K562 (cell line): ENCODE results near the gene CPE.

Source experiments
- EWSR1 ChIP-seq: fragments of 450-650 bp; IDR thresholded peaks from 2 replicates; pipeline ENCODE4 v1.6.1; 2018; ENCODE audit warnings: borderline replicate concordance, mild to moderate bottlenecking, low read depth, moderate library complexity; ENCODE audit not compliant: partially characterized antibody
- FOXK2 ChIP-seq, 2 experiments: fragments of 450-650 bp; IDR thresholded peaks in 1 of 2; conservative IDR thresholded peaks in 1 of 2; 2 replicates each; pipeline ENCODE4 v1.6.1; 2016; ENCODE audit warnings: low read depth in 2 of 2, mild to moderate bottlenecking in 1 of 2
- FOXM1 ChIP-seq, 2 experiments: fragments of 450-650 bp in 1 of 2; sonication (generic) in 1 of 2; formaldehyde crosslinking in 1 of 2; IDR thresholded peaks; 2 replicates each; pipeline versions ENCODE4 v1.6.1 to v1.9.0; 2017 to 2022; ENCODE audit warnings: low read depth in 2 of 2, mild to moderate bottlenecking in 2 of 2, missing genetic modification reagents in 1 of 2, moderate library complexity in 1 of 2
- GABPA ChIP-seq: fragments of 200-800 bp; sonication (Bioruptor generic); conservative IDR thresholded peaks from 2 replicates; pipeline ENCODE4 v1.6.1; 2016; ENCODE audit warnings: low read depth, missing genetic modification characterization, missing compliant biosample characterization
- MAX ChIP-seq: sonication (generic); formaldehyde crosslinking; IDR thresholded peaks from 2 replicates; pipeline ENCODE4 v1.9.0; 2022; ENCODE audit warnings: mild to moderate bottlenecking, missing genetic modification reagents
- MXI1 ChIP-seq: IDR thresholded peaks from 2 replicates; pipeline ENCODE4 v1.6.1; 2011; ENCODE audit warnings: low read depth, mild to moderate bottlenecking, improper control_type of control experiment, low read length
- MYBL2 ChIP-seq, 2 experiments: fragments of 450-650 bp in 1 of 2; sonication (generic) in 1 of 2; formaldehyde crosslinking in 1 of 2; IDR thresholded peaks; 2 replicates each; pipeline versions ENCODE4 v1.6.1 to v1.8.1; 2017 to 2022; ENCODE audit warnings: borderline replicate concordance in 1 of 2, inconsistent platforms in 1 of 2, low read depth in 1 of 2, mild to moderate bottlenecking in 1 of 2, missing genetic modification reagents in 1 of 2, moderate library complexity in 1 of 2
- NR2C2 ChIP-seq, 2 experiments: fragments of 200-800 bp in 1 of 2; sonication (Bioruptor generic) in 1 of 2; sonication (generic) in 1 of 2; formaldehyde crosslinking in 1 of 2; IDR thresholded peaks; 2 replicates each; pipeline versions ENCODE4 v1.6.1 to v1.8.0; 2016 to 2022; ENCODE audit warnings: mild to moderate bottlenecking in 1 of 2, missing compliant biosample characterization in 1 of 2, missing genetic modification characterization in 1 of 2, missing genetic modification reagents in 1 of 2
- POLR2A ChIP-seq: fragments of 450-650 bp; conservative IDR thresholded peaks from 2 replicates; pipeline ENCODE4 v1.6.1; 2016
- RAD21 ChIP-seq, 2 experiments: fragments of 250-450 bp in 1 of 2; fragments of 450-650 bp in 1 of 2; sonication (Bioruptor Pico) in 1 of 2; formaldehyde crosslinking in 1 of 2; IDR thresholded peaks in 1 of 2; conservative IDR thresholded peaks in 1 of 2; 2 replicates each; pipeline versions ENCODE4 v1.4.0 to v1.8.0; 2020 to 2022; ENCODE audit warnings: mild to moderate bottlenecking in 2 of 2, moderate library complexity in 1 of 2
- SIN3A ChIP-seq, 2 experiments: fragments of 150-350 bp in 1 of 2; IDR thresholded peaks; 2 replicates each; pipeline ENCODE4 v1.6.1; 2011 to 2016; ENCODE audit warnings: borderline replicate concordance in 2 of 2, low read depth in 2 of 2, low read length in 2 of 2, mild to moderate bottlenecking in 2 of 2, moderate library complexity in 2 of 2; ENCODE audit not compliant: control insufficient read depth in 1 of 2
- ZNF12 ChIP-seq: sonication (generic); formaldehyde crosslinking; IDR thresholded peaks from 2 replicates; pipeline ENCODE4 v1.4.0; 2020; ENCODE audit warnings: mild to moderate bottlenecking, missing genetic modification reagents
- ZNF589 ChIP-seq: fragments of 200-800 bp; sonication (Bioruptor generic); IDR thresholded peaks from 2 replicates; pipeline ENCODE4 v1.6.1; 2016; ENCODE audit warnings: low read depth, missing genetic modification characterization, missing compliant biosample characterization

- no peak for TF ChIP-seq POLR2A
- TF ChIP-seq RAD21 (CRISPR knock-in tag; conservative IDR thresholded peaks at IDR 0.05 in 1 of 2, IDR thresholded peaks at IDR 0.05 in 1 of 2): no peak
- TF ChIP-seq ZNF12: no peak
- no peak for TF ChIP-seq GABPA (tag)
- TF ChIP-seq MXI1: no peak
- TF ChIP-seq MAX (CRISPR knock-in tag): no peak
- TF ChIP-seq ZNF589 (CRISPR knock-in tag): no peak
- no peak for TF ChIP-seq SIN3A (IDR thresholded peaks at IDR 0.05; ENCODE audit: borderline replicate concordance in 2 of 2, control insufficient read depth in 1 of 2, low read depth in 2 of 2, low read length in 2 of 2)
- no peak for TF ChIP-seq MYBL2 (IDR thresholded peaks at IDR 0.05; ENCODE audit: low read depth)
- no peak for TF ChIP-seq MYBL2 (CRISPR knock-in tag; IDR thresholded peaks at IDR 0.05; ENCODE audit: borderline replicate concordance)
- TF ChIP-seq NR2C2 (CRISPR knock-in tag; IDR thresholded peaks at IDR 0.05): no peak
- no peak for TF ChIP-seq NR2C2 (tag; IDR thresholded peaks at IDR 0.05)
- no peak for TF ChIP-seq EWSR1
- TF ChIP-seq FOXM1 (IDR thresholded peaks at IDR 0.05; ENCODE audit: low read depth): no peak
- TF ChIP-seq FOXM1 (CRISPR knock-in tag; IDR thresholded peaks at IDR 0.05; ENCODE audit: low read depth): no peak
- no peak for TF ChIP-seq FOXK2 (conservative IDR thresholded peaks at IDR 0.05 in 1 of 2, IDR thresholded peaks at IDR 0.05 in 1 of 2; ENCODE audit: low read depth in 2 of 2)
Observed at GRCh38 chr4:165504184-165504583, 125.4 kb downstream of the CPE start.
